Cardiac septum (tissue), 1 donor: ENCODE measurements around the gene FAM13C. TPM values are rescaled to one million over a fixed set of nuclear protein-coding genes. Genes with fewer than 3 reads are reported as not detected.
"Not testable (repeated sequence)": the region's sequence is repeated elsewhere in the genome, so short reads cannot be mapped to it uniquely, and the experiment has no call there.

Experiments used
- DNase-seq: peaks from one replicate; pipeline ENCODE4 v3.0.0-alpha.2; 2020; ENCODE audit warnings: low spot score
- intact Hi-C: fragments of 100-400 bp; cut with DNase I; formaldehyde crosslinking; loops from one replicate; pipeline ENCODE4 v1.14.0; 2022
- long read RNA-seq: library from polyadenylated mRNA; unstranded; transcript quantifications from one replicate; pipeline ENCODE4 v2.0.0, GENCODE V29; 2021
- total RNA-seq: library from RNA; stranded (reverse); fragmentation: NEBNext Ultra II Directional; extraction: Animal tissue kit (Norgen Biotek cat#: 25700); gene quantifications from one replicate; pipeline ENCODE4 v1.2.1, GENCODE V29; 2021
- donor health status: DM: no; HTN: no; CAD: no.

The FAM13C gene
- 7.5 TPM for total RNA-seq
- long read RNA-seq, partial matches to known transcripts = 6 of 13 reads
- long read RNA-seq, other reads (novel, unspliced or antisense) = 2 of 13 reads

GRCh38 chr10:59362144-59362958 is at the start of gene FAM13C:
Gene FAM13C (minus strand): TSS chr10:59362549. CDS start chr10:59362460, 89 bp downstream.
- intact Hi-C loops = loop anchor here (2.0 to 10.0 kb wide), 3 partner anchors 48 to 172 kb away; no protein-coding TSS in a partner anchor
- DNase-seq = peak; percentile 83

DNA sequence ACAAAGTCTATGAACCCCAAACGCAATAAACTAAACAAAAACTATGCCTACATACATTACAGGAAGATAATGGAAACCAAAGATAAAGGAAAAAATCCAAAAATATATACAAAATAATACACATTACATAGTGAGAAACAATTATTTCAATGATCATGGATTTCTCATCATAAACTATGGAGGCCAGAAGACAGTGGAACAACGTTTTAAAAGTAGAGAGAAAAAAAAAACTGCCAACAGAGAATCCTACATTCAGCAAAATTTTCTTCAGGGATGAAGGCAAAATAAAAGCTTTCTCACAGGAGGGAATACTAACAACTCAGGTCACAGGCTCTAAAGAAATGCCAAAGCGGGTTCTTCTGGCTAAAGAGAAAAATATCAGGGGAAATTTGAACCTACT is 42.9 kb upstream of the FAM13C start:
- DNase-seq = no peak
- intact Hi-C loops = no loop called here

DNA sequence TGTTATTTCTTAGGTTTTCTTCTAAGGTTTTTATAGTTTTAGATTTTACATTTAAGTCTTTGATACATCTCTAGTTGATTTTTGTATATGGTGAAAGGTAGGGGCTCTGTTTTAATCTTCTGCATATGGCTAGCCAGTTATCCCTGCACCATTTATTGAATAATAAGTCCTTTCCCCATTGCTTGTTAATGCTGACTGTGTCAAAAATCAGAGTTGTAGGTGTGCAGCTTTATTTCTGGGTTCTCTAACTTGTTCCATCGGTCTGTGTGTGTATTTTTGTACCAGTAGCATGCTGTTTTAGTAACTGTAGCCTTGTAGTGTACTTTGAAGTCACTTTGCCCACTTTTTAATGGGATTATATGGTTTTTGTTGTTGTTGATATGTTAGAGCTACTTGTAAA is 37.9 kb upstream of the FAM13C start:
- DNase-seq = no peak
- intact Hi-C loops = no loop called here

GRCh38 chr10:59399329-59399728 is 37.0 kb upstream of the FAM13C start:
- intact Hi-C loops, DNase-seq: not testable (repeated sequence)

GRCh38 chr10:59397961-59398360 is 35.6 kb upstream of the FAM13C start:
- DNase-seq = no peak
- intact Hi-C loops = no loop called here

DNA sequence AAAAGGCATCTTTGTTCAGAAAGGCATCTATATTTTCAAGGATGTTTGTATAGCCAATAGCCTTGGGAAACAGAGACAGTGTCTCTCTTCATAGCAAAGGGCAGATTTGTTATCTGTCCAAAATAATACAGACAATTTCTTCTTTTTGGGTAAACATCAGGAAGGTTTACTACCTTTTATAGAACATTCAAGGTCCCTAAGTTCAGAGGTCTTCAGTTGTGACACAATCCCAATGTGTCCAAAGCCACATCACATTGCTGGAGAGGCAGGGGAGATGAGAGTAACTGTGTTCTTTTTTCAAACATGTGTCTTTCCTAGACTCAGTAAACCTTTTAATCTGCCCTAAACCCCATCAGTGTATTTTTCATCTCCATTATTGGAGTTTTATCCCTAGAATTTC is 33.6 kb upstream of the FAM13C start:
- DNase-seq = no peak
- intact Hi-C loops = no loop called here

DNA sequence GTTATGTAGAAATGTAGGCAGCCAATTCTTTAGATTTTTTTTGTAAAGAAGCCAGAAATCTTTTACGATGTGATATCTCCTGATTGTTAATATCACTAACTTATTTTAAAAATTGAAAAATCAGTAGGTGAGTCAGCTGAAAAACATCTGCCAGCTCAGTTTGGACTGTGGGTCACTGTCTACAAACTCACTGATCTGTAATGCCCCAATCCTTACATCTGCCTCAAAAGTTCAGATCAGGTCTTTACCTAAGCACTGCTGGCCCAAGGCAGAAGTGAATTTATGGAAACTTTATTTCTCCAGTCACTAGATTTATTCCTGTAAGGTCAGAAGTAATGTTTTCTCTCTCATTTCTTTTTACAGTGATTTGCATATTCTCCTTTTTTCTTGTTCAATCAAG is 31.0 kb upstream of the FAM13C start:
- intact Hi-C loops = no loop called here
- no peak for DNase-seq

- intact Hi-C loops = no loop called here
- DNase-seq = no peak
Measured at GRCh38 chr10:59391060-59391459, 28.7 kb upstream of the FAM13C start.

DNA sequence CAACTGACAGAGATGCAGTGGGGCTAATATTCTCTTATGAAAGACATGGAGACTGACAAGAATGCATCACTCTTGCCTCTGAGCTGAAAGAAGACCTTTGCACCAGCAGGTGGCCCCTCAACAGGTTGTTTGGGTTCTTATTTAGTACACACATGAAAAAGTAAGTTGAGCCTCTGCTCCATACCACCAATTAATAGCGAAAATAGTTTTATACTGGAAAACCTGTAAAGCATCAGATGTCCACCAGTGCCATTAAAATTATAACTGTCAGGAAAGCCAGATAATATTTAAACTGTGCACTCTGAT is 26.3 kb upstream of the FAM13C start:
- no peak for DNase-seq
- intact Hi-C loops = no loop called here

GRCh38 chr10:59387951-59388670 is 25.8 kb upstream of the FAM13C start:
- DNase-seq = no peak
- intact Hi-C loops = no loop called here

- DNase-seq = no peak
- intact Hi-C loops = no loop called here
Measured at GRCh38 chr10:59384761-59385160, 22.4 kb upstream of the FAM13C start.

GRCh38 chr10:59383908-59384307 is 21.6 kb upstream of the FAM13C start:
- intact Hi-C loops = no loop called here
- DNase-seq = no peak

DNA sequence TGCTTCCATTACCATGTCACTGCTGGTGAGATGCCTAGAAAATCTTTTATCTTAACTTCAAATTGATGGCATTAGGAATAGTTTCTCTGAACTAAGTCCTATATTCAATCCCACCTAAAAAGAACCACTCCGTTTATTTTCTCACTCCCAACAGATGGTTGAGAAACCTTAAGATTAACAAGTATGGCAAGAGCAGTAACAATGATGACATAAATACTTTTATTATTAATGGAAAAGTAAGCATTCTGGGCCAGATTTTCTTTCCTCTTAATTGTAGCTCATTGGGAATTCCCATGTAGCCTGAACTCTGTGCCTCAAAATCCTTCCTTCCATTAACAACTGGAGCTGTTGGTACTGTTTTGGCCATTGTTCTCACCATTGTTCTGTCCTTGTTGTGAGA is 21.1 kb upstream of the FAM13C start:
- intact Hi-C loops = no loop called here
- no peak for DNase-seq

DNA sequence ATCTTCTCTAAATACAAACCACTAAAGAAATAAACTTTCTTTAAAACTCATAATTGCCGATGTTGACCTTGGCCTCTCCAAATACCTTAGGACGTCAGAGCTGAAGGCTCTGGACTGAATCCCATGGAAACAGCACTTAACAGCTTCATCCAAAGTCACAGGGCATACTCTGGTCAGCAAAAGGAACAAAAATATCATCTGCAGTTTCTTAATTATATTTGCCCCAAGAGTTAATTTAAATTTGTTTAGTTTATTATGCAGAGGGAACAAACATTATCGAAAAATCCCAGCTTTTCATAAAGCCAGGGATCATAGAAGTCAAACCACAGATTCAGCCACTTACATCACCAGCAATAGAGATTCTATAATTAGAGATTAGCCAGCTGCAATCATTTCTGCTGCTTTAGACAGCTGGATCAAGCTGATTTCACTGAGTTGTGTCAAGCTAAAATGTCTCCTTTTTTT is 20.5 kb upstream of the FAM13C start:
- intact Hi-C loops = no loop called here
- no peak for DNase-seq

DNA sequence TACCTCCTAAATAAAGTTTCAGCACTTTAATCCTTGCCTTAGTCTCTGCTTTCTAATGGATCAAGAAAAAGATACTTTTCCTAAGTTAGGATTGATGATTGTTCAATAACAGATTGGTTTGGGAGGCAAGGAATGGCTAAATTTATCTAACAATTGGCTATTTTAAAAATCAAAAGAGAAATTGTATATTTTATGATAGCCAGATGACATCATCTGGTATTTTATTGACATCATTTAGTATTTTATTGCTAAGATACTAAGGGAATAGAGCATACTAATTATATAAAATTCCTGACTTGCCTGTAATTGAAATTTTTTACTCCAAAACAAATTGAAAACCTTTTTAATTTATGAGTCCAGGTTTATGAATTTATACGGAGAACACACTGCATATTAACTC is 19.3 kb upstream of the FAM13C start:
- intact Hi-C loops = no loop called here
- DNase-seq = no peak

GRCh38 chr10:59376846-59377245 is 14.5 kb upstream of the FAM13C start:
- intact Hi-C loops = no loop called here
- no peak for DNase-seq

GRCh38 chr10:59375990-59376389 is 13.6 kb upstream of the FAM13C start:
- DNase-seq = no peak
- intact Hi-C loops = no loop called here

DNA sequence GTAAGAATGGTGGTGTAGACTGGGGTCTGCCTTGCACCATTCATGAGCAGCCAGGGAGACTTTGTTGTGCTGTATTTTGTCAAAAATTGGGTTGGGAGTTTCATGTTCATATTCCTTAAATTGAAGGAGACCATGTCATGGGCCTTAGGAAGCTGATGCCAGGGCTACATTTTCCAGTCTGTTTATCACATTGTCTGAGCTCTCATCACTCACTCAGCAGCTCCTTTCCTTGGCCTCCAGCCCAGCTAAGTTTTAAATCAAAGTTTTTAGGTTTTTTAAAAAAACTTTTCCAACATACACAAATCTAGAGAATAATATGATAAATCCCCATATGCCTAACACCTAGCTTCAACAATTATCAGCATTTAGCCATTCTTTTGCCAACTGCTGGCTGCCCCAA is 12.6 kb upstream of the FAM13C start:
- intact Hi-C loops = no loop called here

DNA sequence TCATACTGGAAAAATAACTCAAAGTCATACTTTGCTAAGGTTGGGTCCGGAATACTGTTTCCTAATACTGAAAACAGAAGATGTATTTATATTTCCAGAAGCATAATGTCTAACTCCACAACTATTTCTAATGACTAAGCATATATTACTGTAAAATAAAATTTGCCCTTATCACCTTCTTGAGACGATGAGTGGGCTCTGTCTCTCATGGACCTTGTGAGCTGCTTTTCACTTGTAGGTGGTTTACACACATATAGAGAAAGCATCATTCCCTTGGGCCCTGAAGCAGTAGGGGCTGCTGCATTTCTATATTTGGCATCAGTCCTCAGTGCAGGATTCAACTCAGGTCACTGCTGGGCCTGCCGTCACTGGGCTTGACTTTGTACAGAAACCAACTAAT is 10.7 kb upstream of the FAM13C start:
- intact Hi-C loops = no loop called here
- DNase-seq = no peak

More for the DNA sequence above, 12.6 kb upstream of the FAM13C start:
- DNase-seq = no peak

GRCh38 chr10:59372543-59372942 is 10.2 kb upstream of the FAM13C start:
- intact Hi-C loops = no loop called here
- no peak for DNase-seq

DNA sequence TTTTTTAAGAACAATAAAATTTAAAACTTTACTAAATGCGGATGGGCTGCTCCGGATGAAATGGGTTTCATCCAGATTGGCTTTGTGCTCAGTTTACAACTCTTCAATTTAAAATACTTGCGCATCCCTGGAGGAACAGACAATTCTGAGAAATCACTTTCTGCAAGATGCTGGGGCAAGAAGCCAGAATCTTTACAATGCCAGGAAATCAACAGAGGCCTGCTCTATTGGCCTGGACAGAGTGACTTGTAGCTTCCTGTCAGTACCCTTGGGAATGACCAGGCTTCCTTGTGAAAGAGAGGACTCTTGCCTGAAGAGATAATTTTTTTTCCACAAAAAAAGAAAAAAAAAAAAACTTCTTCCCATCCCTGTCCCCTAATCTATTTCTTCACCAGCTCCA is 3.9 kb upstream of the FAM13C start:
- intact Hi-C loops = loop anchor here (10.0 kb wide), 2 partner anchors 121 to 169 kb away; no protein-coding TSS in a partner anchor
- no peak for DNase-seq
